Stimulated activated CD8-positive, alpha-beta memory T cell treated with anti-CD3 and anti-CD28 coated beads, Interleukin-15, amount 100 ng/mL, for 24 hours (primary cell): ENCODE data around the gene TSHZ3.

ENCODE experiments used
- DNase-seq: peaks from one replicate; pipeline ENCODE4 v3.0.0-alpha.2; 2020; ENCODE audit warnings: low read depth

TSHZ3 gene

GRCh38 chr19:31286491-31286890 lies 62.7 kb downstream of the TSHZ3 start:
- DNase-seq: no peak

- DNase-seq: no peak
Observed at GRCh38 chr19:31285744-31286143, 63.5 kb downstream of the TSHZ3 start.

GRCh38 chr19:31284621-31285020 lies 64.6 kb downstream of the TSHZ3 start:
- no peak for DNase-seq

GRCh38 chr19:31283701-31284100 lies 65.5 kb downstream of the TSHZ3 start:
- DNase-seq: no peak

GRCh38 chr19:31282346-31282745 lies 66.9 kb downstream of the TSHZ3 start:
- no peak for DNase-seq

GRCh38 chr19:31280287-31281006 lies 68.8 kb downstream of the TSHZ3 start:
- no peak for DNase-seq

- DNase-seq: no peak
Observed at GRCh38 chr19:31279436-31279765, 69.8 kb downstream of the TSHZ3 start.

GRCh38 chr19:31278555-31279435 lies 70.4 kb downstream of the TSHZ3 start:
- DNase-seq: no peak

- DNase-seq: no peak
Observed at GRCh38 chr19:31277516-31277915, 71.7 kb downstream of the TSHZ3 start.

GRCh38 chr19:31276831-31277230 lies 72.4 kb downstream of the TSHZ3 start:
- no peak for DNase-seq

- DNase-seq: no peak
Observed at GRCh38 chr19:31275068-31275334, 74.2 kb downstream of the TSHZ3 start.

- no peak for DNase-seq
Observed at GRCh38 chr19:31274251-31275067, 74.8 kb downstream of the TSHZ3 start.

GRCh38 chr19:31272583-31273106 lies 76.6 kb downstream of the TSHZ3 start:
- DNase-seq: no peak

- no peak for DNase-seq
Observed at GRCh38 chr19:31271306-31271911, 77.8 kb downstream of the TSHZ3 start.

GRCh38 chr19:31270897-31271296 lies 78.3 kb downstream of the TSHZ3 start:
- DNase-seq: no peak

- DNase-seq: no peak
Observed at GRCh38 chr19:31269425-31270127, 79.7 kb downstream of the TSHZ3 start.

- no peak for DNase-seq
Observed at GRCh38 chr19:31268751-31269383, 80.4 kb downstream of the TSHZ3 start.

GRCh38 chr19:31266731-31267130 lies 82.5 kb downstream of the TSHZ3 start:
- DNase-seq: no peak

GRCh38 chr19:31266196-31266595 lies 83.0 kb downstream of the TSHZ3 start:
- no peak for DNase-seq

- DNase-seq: no peak
Observed at GRCh38 chr19:31264041-31264778, 85.0 kb downstream of the TSHZ3 start.
